ENCODE measurements around the gene PLCG2. TPM values are rescaled to one million over a fixed set of nuclear protein-coding genes. Genes with fewer than 3 reads are reported as not detected.

The PLCG2 gene
- total RNA-seq, 2 donors from 2014 or later, result 14.1 to 16.0 TPM

GRCh38 chr16:81831722-81832126, 52.6 kb downstream of the PLCG2 start:
- peak; percentile 63 to 72 for ATAC-seq
- peak; percentile 54 for DNase-seq
- intact Hi-C loops (cut with DNase I), result no loop called here

- no peak for DNase-seq
- intact Hi-C loops (cut with DNase I), result no loop called here
- peak; percentile 54 to 82 for ATAC-seq
Observed at GRCh38 chr16:81832801-81833547, 53.9 kb downstream of the PLCG2 start.

GRCh38 chr16:81833751-81834150, 54.7 kb downstream of the PLCG2 start:
- DNase-seq (no peak), ATAC-seq (no peak)
- intact Hi-C loops (cut with DNase I), result no loop called here

GRCh38 chr16:81834868-81835267, 55.8 kb downstream of the PLCG2 start:
- ATAC-seq (no peak), DNase-seq (no peak)
- intact Hi-C loops (cut with DNase I), result no loop called here

- intact Hi-C loops (cut with DNase I), result no loop called here
- no peak for ATAC-seq
- DNase-seq, result no peak
Observed at GRCh38 chr16:81836279-81837054, 57.4 kb downstream of the PLCG2 start.

- DNase-seq (no peak), ATAC-seq (no peak)
- intact Hi-C loops (cut with DNase I), result no loop called here
Observed at GRCh38 chr16:81837312-81837751, 58.2 kb downstream of the PLCG2 start.

GRCh38 chr16:81838794-81839193, 59.7 kb downstream of the PLCG2 start:
- intact Hi-C loops (cut with DNase I), result no loop called here
- no peak for DNase-seq
- ATAC-seq, result no peak

- intact Hi-C loops (cut with DNase I), result no loop called here
- ATAC-seq (peak in 1 of 2 donors; percentile 30), DNase-seq (no peak)
Observed at GRCh38 chr16:81841722-81842121, 62.6 kb downstream of the PLCG2 start.

GRCh38 chr16:81842564-81843242, 63.6 kb downstream of the PLCG2 start:
- ATAC-seq, result no peak
- intact Hi-C loops (cut with DNase I), result no loop called here

GRCh38 chr16:81843243-81843582, 64.1 kb downstream of the PLCG2 start:
- ATAC-seq (no peak), DNase-seq (no peak)
- intact Hi-C loops (cut with DNase I), result no loop called here

More at GRCh38 chr16:81842564-81843242, 63.6 kb downstream of the PLCG2 start:
- DNase-seq, result no peak

GRCh38 chr16:81843683-81844082, 64.6 kb downstream of the PLCG2 start:
- intact Hi-C loops (cut with DNase I), result no loop called here
- DNase-seq (no peak), ATAC-seq (no peak)

- DNase-seq (no peak), ATAC-seq (no peak)
- intact Hi-C loops (cut with DNase I), result no loop called here
Observed at GRCh38 chr16:81846105-81846504, 67.0 kb downstream of the PLCG2 start.

- peak in 1 of 2 donors; percentile 46 for ATAC-seq
- intact Hi-C loops (cut with DNase I), result no loop called here
- no peak for DNase-seq
Observed at GRCh38 chr16:81848306-81848853, 69.3 kb downstream of the PLCG2 start.

- no peak for DNase-seq
- no peak for ATAC-seq
- intact Hi-C loops (cut with DNase I), result no loop called here
Observed at GRCh38 chr16:81850197-81850944, 71.3 kb downstream of the PLCG2 start.

GRCh38 chr16:81852347-81852746, 73.3 kb downstream of the PLCG2 start:
- intact Hi-C loops (cut with DNase I), result no loop called here
- DNase-seq (no peak), ATAC-seq (no peak)

GRCh38 chr16:81855552-81856153, 76.6 kb downstream of the PLCG2 start:
- ATAC-seq (no peak), DNase-seq (no peak)
- intact Hi-C loops (cut with DNase I), result no loop called here

- ATAC-seq, result no peak
- intact Hi-C loops (cut with DNase I), result no loop called here
- no peak for DNase-seq
Observed at GRCh38 chr16:81860287-81861266, 81.5 kb downstream of the PLCG2 start.

- DNase-seq, result no peak
- intact Hi-C loops (cut with DNase I), result no loop called here
- ATAC-seq, result peak in 1 of 2 donors; percentile 42
Observed at GRCh38 chr16:81861503-81861902, 82.4 kb downstream of the PLCG2 start.

Data from left cardiac atrium (tissue), 4 donors.